WI38 (cell line): ENCODE measurements around the gene CCT6A.
"Not testable (repeated sequence)": the region's sequence is repeated elsewhere in the genome, so short reads cannot be mapped to it uniquely, and the experiment has no call there.

Source experiments
- H3K4me3 ChIP-seq: 2 replicates; pipeline ENCODE4 v1.5.1; 2011; ENCODE audit warnings: low read depth, mild to moderate bottlenecking, control low read depth, low read length
- TF ChIP-seq, protein P1 (sequence below): IDR thresholded peaks from 2 replicates; pipeline ENCODE4 v1.5.1; 2012; ENCODE audit warnings: low read depth, mild to moderate bottlenecking, control low read depth, low read length

The CCT6A gene

DNA sequence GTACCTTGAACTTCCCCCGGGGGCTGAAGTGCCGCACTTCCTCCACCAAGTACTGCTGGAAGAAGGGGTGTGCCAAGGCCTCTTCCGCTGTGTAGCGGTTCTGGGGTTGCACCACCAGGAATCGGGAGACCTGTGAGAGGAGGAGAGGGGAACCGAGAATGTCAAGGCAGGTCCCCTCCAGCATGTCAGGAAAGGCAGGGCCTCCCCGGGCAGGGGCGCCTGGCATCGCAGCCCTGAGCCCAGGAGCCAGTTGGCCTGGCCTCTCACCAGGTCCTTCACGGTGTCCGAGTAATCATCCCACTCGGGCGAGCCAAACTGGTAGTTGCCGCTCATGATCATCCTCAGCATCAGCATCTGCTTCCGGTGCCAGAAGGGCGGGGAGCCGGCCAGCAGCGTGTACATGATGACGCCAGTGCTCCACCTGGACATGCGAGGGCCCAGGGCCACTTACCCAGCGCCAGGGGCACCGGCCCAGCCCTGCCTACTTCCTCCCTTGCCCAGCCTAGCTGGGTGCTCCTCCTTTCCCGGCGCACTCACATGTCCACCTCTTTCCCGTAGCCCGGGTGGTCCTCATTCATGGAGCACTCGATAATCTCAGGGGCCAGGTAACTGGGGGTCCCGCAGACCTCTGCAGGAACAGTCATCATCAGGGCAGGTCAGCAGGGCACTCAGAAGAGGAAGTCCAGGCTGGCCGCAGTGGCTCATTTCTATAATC lies 30.2 kb downstream of the CCT6A start:
- H3K4me3 ChIP-seq = no peak overlapping the region

DNA sequence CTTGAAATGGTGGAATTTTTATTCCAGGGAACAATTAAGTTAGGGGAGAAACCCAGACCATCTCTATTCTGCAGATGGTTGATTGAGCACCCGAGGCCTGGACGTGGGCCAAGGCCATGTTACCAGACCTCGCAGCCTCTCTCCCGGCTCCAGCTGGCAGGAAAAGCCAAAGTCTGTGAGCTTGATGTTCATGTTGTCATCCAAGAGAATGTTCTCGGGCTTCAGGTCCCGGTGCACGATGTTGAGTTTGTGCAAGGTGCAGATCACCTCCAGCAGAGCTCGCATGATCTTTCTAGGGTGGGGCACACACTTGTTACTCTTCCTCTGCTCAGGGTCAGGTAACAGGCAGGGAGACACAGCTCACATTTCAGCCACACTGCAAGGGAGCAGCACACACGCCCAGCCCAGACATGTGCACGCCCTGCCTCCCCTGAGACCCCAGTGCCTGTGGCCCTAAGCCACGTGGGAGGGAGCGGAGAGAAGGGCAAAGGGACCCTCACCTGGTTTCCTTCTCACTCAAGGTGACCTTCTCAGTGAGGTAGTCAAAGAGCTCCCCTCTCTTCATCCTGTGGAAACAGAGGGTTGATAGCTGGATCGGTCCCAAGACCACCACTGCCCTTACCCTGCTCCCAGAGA lies 31.7 kb downstream of the CCT6A start:
- no peak overlapping the region for H3K4me3 ChIP-seq

More for the DNA sequence above, 30.2 kb downstream of the CCT6A start:
- TF ChIP-seq, protein P1, sequence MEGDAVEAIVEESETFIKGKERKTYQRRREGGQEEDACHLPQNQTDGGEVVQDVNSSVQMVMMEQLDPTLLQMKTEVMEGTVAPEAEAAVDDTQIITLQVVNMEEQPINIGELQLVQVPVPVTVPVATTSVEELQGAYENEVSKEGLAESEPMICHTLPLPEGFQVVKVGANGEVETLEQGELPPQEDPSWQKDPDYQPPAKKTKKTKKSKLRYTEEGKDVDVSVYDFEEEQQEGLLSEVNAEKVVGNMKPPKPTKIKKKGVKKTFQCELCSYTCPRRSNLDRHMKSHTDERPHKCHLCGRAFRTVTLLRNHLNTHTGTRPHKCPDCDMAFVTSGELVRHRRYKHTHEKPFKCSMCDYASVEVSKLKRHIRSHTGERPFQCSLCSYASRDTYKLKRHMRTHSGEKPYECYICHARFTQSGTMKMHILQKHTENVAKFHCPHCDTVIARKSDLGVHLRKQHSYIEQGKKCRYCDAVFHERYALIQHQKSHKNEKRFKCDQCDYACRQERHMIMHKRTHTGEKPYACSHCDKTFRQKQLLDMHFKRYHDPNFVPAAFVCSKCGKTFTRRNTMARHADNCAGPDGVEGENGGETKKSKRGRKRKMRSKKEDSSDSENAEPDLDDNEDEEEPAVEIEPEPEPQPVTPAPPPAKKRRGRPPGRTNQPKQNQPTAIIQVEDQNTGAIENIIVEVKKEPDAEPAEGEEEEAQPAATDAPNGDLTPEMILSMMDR = no peak

DNA sequence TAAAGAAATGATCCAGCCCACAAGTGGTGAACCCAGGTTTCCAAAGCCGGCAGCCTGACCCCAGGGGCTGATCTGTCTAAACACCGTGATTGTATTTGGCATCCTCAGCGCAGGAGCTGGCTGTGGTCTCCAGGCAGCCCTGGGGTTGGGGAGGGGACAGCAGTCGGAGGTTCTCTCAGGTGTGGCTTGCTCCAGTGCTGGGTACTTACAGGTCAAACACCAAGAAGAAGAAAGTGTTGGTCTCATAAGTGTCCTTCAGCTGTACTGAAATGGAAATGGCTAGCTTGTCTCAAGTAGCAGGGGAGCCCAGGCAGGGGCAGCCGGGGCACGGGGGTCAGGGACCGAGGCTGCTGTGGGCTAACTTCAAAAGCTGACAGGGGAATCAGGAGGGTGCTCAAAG lies 35.2 kb downstream of the CCT6A start:
- H3K4me3 ChIP-seq = no peak overlapping the region
- TF ChIP-seq, protein P1 = no peak

More for the DNA sequence above, 31.7 kb downstream of the CCT6A start:
- TF ChIP-seq, protein P1 = no peak

DNA sequence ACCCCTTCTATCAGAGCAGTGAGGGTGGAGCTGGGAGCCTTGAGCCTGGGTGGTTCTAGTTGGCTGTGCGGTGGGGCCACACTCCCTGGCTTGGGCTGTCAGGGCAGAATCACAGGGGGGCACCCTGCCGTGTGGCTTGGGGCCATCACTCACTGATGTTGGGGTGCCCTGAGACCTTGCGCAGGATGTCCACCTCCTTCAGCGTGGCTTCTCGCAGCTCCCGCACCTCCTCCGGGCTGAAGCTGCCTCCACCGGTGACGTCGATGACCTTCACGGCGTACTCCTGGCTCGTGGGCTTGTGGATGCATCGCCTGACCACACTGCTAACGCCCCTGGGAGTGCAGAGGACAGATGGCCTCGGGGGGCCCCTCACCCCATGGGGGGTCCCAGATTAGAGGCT lies 35.9 kb downstream of the CCT6A start:
- TF ChIP-seq, protein P1 = no peak
- H3K4me3 ChIP-seq = no peak overlapping the region

DNA sequence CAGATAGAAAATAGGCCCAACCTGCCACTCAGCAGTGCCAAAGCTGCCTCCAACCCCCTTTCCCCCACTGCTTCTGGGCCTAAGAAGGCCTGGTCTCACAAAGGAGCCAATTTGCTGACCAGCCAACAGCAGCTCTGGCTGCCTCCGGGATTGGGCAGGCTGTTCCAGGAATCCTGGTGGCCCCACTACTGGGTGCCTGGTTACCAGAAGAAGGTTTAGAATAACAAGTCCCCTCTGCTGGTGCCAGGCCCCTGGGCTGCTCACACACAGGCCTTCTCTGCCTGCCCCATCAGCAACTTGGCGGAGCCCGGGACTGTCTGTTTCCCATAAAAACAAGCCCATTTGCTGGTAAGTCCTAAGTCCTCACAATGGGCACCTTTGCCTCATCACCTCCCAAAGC lies 40.0 kb downstream of the CCT6A start:
- TF ChIP-seq, protein P1 = no peak

DNA sequence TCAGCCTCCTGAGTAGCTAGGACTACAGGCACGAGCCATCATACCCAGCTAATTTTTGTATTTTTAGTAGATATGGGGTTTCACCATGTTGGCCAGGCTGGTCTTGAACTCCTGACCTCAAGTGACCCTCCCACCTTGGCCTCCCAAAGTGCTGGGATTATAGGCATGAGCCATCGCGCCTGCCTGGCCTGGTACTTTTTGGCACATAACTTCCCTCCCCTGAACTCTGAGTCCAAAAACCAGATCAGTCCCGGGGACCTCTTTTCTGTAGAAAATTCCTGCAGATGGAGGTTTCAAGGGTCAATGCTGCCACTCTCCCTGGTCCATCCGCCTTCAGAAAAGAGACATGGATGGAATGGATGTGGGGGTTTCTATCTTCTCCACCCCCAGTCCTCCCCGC lies 40.8 kb downstream of the CCT6A start:
- H3K4me3 ChIP-seq = not testable (repeated sequence)

More for the DNA sequence above, 40.0 kb downstream of the CCT6A start:
- H3K4me3 ChIP-seq = no peak overlapping the region

DNA sequence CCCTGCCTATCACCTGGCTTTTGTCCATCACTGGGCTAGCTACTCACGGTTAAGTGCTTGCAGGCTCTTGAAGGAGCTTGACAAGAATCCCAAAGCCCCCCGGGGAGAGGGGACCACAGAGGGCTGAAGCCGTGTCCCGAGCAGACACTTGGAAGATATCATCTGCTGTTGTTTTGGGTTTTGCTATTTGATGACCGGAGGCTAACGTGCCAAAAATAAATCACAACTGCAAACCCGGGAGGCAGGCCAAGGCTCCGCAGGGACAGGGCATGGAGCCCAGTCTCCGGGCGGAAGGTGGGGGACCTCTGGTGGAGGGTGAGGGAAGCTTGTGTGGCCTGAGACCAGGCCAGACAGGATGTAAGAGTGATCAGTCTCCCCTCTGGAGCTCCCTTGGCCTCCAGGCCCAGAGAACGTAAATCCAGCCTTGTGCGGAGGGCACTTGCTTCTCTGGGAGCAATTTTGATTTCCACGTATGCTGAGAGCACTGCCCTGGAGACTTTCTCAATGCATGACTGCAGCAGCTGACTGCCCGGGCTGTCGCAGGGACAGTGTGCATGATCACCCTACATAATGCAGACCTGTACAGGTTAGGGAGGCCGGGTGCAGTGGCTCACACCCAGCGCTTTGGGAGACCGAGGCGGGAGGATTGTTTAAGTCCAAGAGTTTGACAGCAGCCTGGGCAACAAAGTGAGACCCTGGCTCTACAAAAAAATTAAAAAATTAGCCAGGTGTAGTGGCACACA lies 41.4 kb downstream of the CCT6A start, which contains the start of gene PHKG1:
Gene PHKG1 (minus strand): TSS at position 164 of the 743 bp plus-strand sequence. CDS start 4,011 bp downstream, outside the sequence.
- no peak within 1 kb of the TSS for H3K4me3 ChIP-seq
- TF ChIP-seq, protein P1 = peak; percentile 69
